Erythroblast (primary cell): ENCODE results near the gene CTIF.

ENCODE experiments used
- GATA1 ChIP-seq: IDR thresholded peaks from 2 replicates; pipeline ENCODE4 v1.6.1; 2011; ENCODE audit warnings: low read depth, mild to moderate bottlenecking, control low read depth, low read length, moderate library complexity
- POLR2A ChIP-seq: IDR thresholded peaks from 2 replicates; pipeline ENCODE4 v1.6.1; 2011; ENCODE audit warnings: mild to moderate bottlenecking, low read length

DNA sequence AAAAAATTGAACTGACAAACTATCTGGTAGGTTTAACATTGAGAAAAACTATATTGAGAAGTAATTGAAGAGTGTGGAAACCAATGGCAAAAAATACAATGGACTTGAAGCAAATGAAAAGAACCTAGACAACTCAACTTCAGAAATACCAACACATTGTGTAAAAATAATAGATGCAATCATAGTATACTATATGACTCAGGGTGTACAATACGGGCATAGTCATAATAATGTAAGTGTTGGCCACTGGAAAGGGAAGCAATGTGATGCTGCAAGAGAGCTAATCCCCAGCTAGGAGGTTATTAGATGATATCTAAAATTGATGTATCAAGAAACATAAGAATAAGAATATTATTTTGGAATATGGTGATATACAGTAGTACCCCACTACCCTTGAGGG lies 366.7 kb downstream of the CTIF start:
- TF ChIP-seq POLR2A (no peak), GATA1 (no peak)
